ENCODE data around the gene PHF19. TPM values are rescaled to one million over a fixed set of nuclear protein-coding genes. Genes with fewer than 3 reads are reported as not detected.
A peak's percentile ranks its signal among the peaks of the same experiment; 100 is the strongest.

PHF19 gene
- total RNA-seq, 1 donor from 2014 or later, result 86.2 TPM

DNA sequence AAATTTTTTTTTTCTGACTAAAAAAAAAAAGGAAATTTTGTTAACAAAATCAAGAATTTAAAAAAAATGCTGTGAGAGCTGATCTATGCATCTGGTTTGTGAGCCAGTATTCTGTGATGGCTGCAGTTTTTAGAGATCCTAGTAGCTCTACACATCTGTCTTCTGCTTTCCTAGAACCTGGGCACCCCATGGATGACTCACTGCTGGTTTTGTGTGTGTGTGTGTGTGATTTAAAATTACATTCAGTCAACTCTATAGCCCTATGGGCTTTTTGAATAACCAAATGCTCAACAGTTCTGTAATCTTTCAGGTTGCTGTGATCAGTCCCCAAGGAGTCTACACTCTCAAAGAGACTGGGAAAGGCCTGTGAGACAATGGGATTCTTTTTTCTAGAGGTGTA lies 31.7 kb downstream of the PHF19 start:
- no peak overlapping the region for H3K4me3 ChIP-seq (ENCODE audit: low read depth, low read length)
- TF ChIP-seq, protein P1, sequence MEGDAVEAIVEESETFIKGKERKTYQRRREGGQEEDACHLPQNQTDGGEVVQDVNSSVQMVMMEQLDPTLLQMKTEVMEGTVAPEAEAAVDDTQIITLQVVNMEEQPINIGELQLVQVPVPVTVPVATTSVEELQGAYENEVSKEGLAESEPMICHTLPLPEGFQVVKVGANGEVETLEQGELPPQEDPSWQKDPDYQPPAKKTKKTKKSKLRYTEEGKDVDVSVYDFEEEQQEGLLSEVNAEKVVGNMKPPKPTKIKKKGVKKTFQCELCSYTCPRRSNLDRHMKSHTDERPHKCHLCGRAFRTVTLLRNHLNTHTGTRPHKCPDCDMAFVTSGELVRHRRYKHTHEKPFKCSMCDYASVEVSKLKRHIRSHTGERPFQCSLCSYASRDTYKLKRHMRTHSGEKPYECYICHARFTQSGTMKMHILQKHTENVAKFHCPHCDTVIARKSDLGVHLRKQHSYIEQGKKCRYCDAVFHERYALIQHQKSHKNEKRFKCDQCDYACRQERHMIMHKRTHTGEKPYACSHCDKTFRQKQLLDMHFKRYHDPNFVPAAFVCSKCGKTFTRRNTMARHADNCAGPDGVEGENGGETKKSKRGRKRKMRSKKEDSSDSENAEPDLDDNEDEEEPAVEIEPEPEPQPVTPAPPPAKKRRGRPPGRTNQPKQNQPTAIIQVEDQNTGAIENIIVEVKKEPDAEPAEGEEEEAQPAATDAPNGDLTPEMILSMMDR (conservative IDR thresholded peaks at IDR 0.05; ENCODE audit: low read depth, low read length), result no peak
- no peak for DNase-seq (ENCODE audit: low read depth)

DNA sequence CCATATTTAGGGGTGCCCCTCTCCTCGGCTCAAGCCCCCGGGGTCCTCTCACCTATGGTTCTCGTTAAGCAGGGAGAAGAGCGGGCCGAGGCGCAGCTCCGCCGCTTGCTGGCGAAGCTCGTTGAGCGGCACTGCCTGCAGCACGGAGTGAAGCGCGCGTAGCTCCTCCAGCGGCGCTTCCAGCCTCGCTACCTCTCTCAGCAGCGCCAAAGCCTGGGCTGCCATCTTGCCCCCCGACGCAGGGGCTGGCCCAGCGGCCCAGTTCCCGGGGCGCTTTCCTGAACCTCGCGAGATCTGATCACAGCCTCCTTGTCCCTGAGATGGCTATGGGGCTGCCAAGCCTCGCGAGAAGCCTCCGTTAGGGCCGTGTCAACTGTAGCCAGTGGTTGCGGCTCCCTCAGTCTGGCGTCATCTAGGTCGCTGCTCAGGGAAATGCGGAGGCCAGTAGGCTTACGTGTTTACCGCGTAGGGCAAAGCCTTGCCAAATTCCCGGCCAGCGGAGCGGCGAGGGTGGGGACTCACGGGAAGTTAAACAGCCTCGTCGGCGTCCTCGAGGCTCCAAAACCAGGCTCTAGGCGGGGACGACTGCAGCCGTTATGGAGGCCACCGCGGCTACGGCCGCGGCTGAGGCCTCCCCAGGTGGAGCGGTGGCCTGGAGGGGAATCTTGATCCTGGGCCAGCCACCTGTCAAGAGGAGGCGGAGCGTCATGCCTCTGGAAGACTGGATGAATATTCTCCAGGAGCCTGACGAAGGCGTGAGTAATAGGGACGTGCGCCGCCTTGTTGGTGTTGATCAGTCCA lies 34.1 kb downstream of the PHF19 start, which contains the start of gene PSMD5:
PSMD5 (minus strand) TSS at position 238 of the 801 bp plus-strand sequence; CDS start at position 225, 13 bp downstream.
- H3K4me3 ChIP-seq (ENCODE audit: low read depth, low read length), result peak within 1 kb of the TSS; percentile 100
- TF ChIP-seq, protein P1 (conservative IDR thresholded peaks at IDR 0.05; ENCODE audit: low read depth, low read length), result no peak
- DNase-seq (ENCODE audit: low read depth), result peak; percentile 95

DNA sequence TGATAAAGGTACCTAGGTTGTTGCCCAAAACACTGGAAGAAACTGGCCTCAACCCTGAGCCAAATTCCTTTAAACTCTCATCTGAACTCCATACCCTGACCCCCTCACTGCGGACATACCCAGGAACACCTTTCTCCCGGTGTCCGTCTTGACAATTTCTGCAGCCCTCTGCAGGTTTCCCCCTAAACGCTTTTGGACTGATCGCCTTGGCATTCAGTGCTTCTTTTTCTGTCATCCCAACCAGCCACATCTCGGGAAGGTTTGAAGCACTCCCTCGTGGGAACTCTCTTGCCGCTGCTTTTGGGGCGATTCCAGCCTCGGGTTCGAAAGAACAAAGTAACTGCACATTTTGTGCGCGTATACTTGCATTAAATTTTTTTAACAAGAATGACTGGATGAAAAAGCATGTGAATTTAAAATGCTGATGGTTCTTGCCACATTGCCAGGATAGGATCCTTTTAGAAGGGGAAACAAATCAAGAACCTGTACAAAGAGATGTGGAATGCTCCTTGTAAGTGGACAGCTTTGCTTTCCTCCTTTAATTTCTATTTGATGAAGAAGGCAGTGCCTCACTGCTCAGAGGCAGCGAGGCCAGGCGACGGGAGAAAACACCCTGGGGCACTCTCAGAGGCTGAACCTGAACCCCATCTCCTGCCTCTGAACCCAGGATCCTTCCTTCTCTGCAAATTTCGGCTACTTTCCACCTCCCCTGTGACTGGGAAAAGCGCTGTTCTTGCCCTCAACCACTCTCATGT lies 34.9 kb downstream of the PHF19 start:
- H3K4me3 ChIP-seq (ENCODE audit: low read depth, low read length), result peak overlapping the region; percentile 100
- no peak for DNase-seq (ENCODE audit: low read depth)
- TF ChIP-seq, protein P1 (conservative IDR thresholded peaks at IDR 0.05; ENCODE audit: low read depth, low read length), result no peak

DNA sequence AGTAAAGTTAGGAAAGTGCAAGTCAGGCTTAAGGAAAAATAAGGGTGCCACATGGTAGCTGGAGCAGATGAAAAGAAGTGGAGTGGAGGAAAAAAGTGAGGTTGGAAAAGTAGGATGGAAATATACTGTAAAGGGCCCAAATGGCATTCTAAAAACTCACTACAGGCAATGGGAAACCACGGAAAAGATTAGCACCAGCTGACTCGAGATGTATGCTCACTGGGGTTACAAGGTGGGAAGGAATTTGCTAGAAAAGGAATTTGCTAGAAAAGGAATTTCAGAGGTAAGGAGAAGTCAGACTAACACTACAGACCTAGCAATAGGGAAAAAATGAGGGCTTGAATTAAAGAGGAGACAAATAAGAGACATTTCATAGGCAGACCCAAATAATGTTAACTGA lies 37.8 kb downstream of the PHF19 start:
- TF ChIP-seq, protein P1 (conservative IDR thresholded peaks at IDR 0.05; ENCODE audit: low read depth, low read length), result no peak
- DNase-seq (ENCODE audit: low read depth), result no peak
- H3K4me3 ChIP-seq (ENCODE audit: low read depth, low read length), result no peak overlapping the region

DNA sequence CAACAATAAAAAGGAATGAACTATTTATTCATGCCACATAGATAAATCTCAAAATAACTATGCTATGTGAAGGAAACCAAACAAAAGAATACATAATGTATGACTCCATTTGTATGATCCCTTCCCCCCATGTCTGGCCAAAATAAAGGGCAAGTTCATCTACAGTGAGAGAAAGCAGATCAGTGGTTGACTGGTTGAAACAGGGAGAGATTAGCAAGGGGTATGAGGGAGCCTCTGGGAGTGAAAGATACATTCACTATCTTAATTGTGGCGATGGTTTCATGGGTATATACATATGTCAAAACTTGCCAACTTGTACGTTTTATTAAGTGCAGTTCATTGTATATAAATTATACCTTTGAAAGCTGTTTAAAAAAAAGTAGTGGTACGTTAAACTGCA lies 39.1 kb downstream of the PHF19 start:
- H3K4me3 ChIP-seq (ENCODE audit: low read depth, low read length), result no peak overlapping the region
- no peak for DNase-seq (ENCODE audit: low read depth)
- TF ChIP-seq, protein P1 (conservative IDR thresholded peaks at IDR 0.05; ENCODE audit: low read depth, low read length), result no peak

DNA sequence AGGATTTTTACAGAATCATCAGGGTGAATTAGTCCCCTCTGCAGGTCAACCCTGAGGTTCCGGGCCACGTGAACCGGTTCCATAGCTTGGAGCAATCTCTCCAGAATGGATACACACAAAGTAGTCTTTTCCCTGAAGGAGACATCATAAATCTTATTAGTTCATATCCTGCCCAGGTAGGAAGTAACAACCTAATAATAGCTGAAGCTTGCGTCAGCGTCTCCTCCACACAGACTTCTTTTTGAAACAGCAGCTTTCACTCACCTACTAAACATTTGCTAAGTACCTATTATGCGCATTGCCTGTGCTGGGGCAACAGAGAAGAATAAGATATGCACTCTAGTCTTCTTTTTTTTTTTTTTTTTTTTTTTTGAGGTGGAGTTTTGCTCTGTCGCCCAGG lies 43.7 kb downstream of the PHF19 start:
- no peak overlapping the region for H3K4me3 ChIP-seq (ENCODE audit: low read depth, low read length)
- no peak for DNase-seq (ENCODE audit: low read depth)
- TF ChIP-seq, protein P1 (conservative IDR thresholded peaks at IDR 0.05; ENCODE audit: low read depth, low read length), result no peak

Data from epithelial cell of proximal tubule (primary cell).